GM12878 (cell line): ENCODE measurements around the gene ARHGAP26.

Source experiments
- HCFC1 ChIP-seq: fragments of 150-350 bp; IDR thresholded peaks from 2 replicates; pipeline ENCODE4 v1.6.1; 2014; ENCODE audit warnings: low read length
- RFX5 ChIP-seq: IDR thresholded peaks from 2 replicates; pipeline ENCODE4 v1.6.1; 2011; ENCODE audit warnings: low read depth, low read length, improper control_type of control experiment

GRCh38 chr5:143110591-143110990 lies 340.4 kb downstream of the ARHGAP26 start:
- TF ChIP-seq HCFC1 (no peak), RFX5 (no peak)
